Right atrium auricular region (tissue), 2 donors: ENCODE data around the gene GTPBP4. TPM values are rescaled to one million over a fixed set of nuclear protein-coding genes. Genes with fewer than 3 reads are reported as not detected.

Experiments
- DNase-seq: peaks from one replicate; pipeline ENCODE4 v3.0.0-alpha.2; 2019; ENCODE audit warnings: low spot score
- H3K27ac ChIP-seq, 2 donors: fragments of 200-600 bp; sonication (generic); 1 replicate in 1 of 2; 2 replicates in 1 of 2; pipeline ENCODE4 v1.5.1; 2016 to 2019
- H3K27me3 ChIP-seq, 2 donors: fragments of 200-600 bp; sonication (generic); one replicate each; pipeline versions ENCODE4 v1.5.1 to v1.6.0; 2017 to 2019
- H3K36me3 ChIP-seq: fragments of 200-600 bp; sonication (generic); one replicate; pipeline ENCODE4 v1.5.1; 2016
- H3K4me1 ChIP-seq, 2 donors: fragments of 200-600 bp; sonication (generic); one replicate each; pipeline versions ENCODE4 v1.5.1 to v1.6.0; 2017 to 2019
- H3K4me3 ChIP-seq, 2 donors: fragments of 200-600 bp; sonication (generic); 1 replicate in 1 of 2; 2 replicates in 1 of 2; pipeline ENCODE4 v1.5.1; 2017 to 2019; ENCODE audit warnings: mild to moderate bottlenecking in 1 of 2, moderate library complexity in 1 of 2
- H3K9me3 ChIP-seq, 2 donors: fragments of 200-600 bp; sonication (generic); one replicate each; pipeline ENCODE4 v1.5.1; 2019
- CTCF ChIP-seq, 2 donors: fragments of 200-600 bp; sonication (generic); IDR thresholded peaks; one replicate each; pipeline ENCODE4 v1.5.1; 2019; ENCODE audit warnings: antibody characterized with exemption in 2 of 2
- total RNA-seq, 2 donors: library from RNA; depleted of rRNA; stranded (reverse); fragments of >200 nt; gene quantifications; one replicate each; pipeline ENCODE4 v1.1.0, GENCODE V29; 2016

The GTPBP4 gene
- total RNA-seq, 2 donors from 2014 or later: 14.4 to 14.6 TPM

- Histone ChIP-seq H3K27ac (peak within 1 kb of the TSS; percentile 96 to 100), H3K4me1 (peaks cover 0 to 46% of the 10 kb centered on the region in 2 donors), H3K27me3 (no peaks in the 10 kb centered on the region), H3K36me3 (peaks cover 19% of the 10 kb centered on the region), H3K4me3 (peak within 1 kb of the TSS; percentile 96 to 100), H3K9me3 (no peaks in the 10 kb centered on the region)
- DNase-seq: peak; percentile 79
- TF ChIP-seq CTCF (IDR thresholded peaks at IDR 0.05): no peak
Measured at GRCh38 chr10:1056326-1057105, 68.3 kb downstream of the GTPBP4 start, which contains the start of gene WDR37. Gene WDR37, plus strand, starts transcription at chr10:1056385. Its CDS starts 15,771 bp downstream, at chr10:1072156.

GRCh38 chr10:1057106-1057657 lies 68.9 kb downstream of the GTPBP4 start:
- no peak for DNase-seq
- Histone ChIP-seq H3K4me1 (peaks cover 0 to 52% of the 10 kb centered on the region in 2 donors), H3K9me3 (no peaks in the 10 kb centered on the region), H3K4me3 (peak overlapping the region; percentile 96 to 100), H3K27me3 (no peaks in the 10 kb centered on the region), H3K27ac (peak overlapping the region; percentile 96 to 100), H3K36me3 (peaks cover 14% of the 10 kb centered on the region)
- TF ChIP-seq CTCF (IDR thresholded peaks at IDR 0.05): no peak

- DNase-seq: no peak
- H3K4me1 ChIP-seq: peaks cover 0 to 58% of the 10 kb centered on the region in 2 donors
- H3K4me3 ChIP-seq: peak overlapping the region; percentile 96 to 100
Measured at GRCh38 chr10:1058017-1058416, 69.8 kb downstream of the GTPBP4 start.

GRCh38 chr10:1059902-1060301 lies 71.7 kb downstream of the GTPBP4 start:
- Histone ChIP-seq H3K4me1 (peaks cover 0 to 50% of the 10 kb centered on the region in 2 donors), H3K4me3 (no peak overlapping the region), H3K36me3 (peaks cover 4% of the 10 kb centered on the region), H3K27me3 (no peaks in the 10 kb centered on the region), H3K27ac (no peak overlapping the region), H3K9me3 (no peaks in the 10 kb centered on the region)
- no peak for TF ChIP-seq CTCF (IDR thresholded peaks at IDR 0.05)
- DNase-seq: no peak

More at GRCh38 chr10:1058017-1058416, 69.8 kb downstream of the GTPBP4 start:
- H3K9me3 ChIP-seq: no peaks in the 10 kb centered on the region
- TF ChIP-seq CTCF (IDR thresholded peaks at IDR 0.05): no peak
- no peaks in the 10 kb centered on the region for H3K27me3 ChIP-seq
- peak overlapping the region; percentile 96 to 100 for H3K27ac ChIP-seq
- H3K36me3 ChIP-seq: peaks cover 6% of the 10 kb centered on the region

GRCh38 chr10:1061930-1062774 lies 73.9 kb downstream of the GTPBP4 start:
- no peak for DNase-seq
- Histone ChIP-seq H3K36me3 (peaks cover 4% of the 10 kb centered on the region), H3K4me1 (peaks cover 0 to 40% of the 10 kb centered on the region in 2 donors), H3K4me3 (no peak overlapping the region), H3K27ac (no peak overlapping the region), H3K9me3 (no peaks in the 10 kb centered on the region), H3K27me3 (no peaks in the 10 kb centered on the region)
- no peak for TF ChIP-seq CTCF (IDR thresholded peaks at IDR 0.05)
